GM21529 (cell line): ENCODE data around the gene MACC1.

Experiments
- ATAC-seq: cut with Tn5 transposase; IDR thresholded peaks from one replicate; pipeline ENCODE4 v1.9.1; 2021; ENCODE audit not compliant: unreplicated experiment

Gene MACC1

GRCh38 chr7:20229646-20230500 is 12.7 kb upstream of the MACC1 start:
- ATAC-seq = no peak

GRCh38 chr7:20229081-20229480 is 11.9 kb upstream of the MACC1 start:
- ATAC-seq = no peak

GRCh38 chr7:20228654-20229053 is 11.5 kb upstream of the MACC1 start:
- ATAC-seq = no peak

- ATAC-seq = no peak
Measured at GRCh38 chr7:20227291-20227795, 10.2 kb upstream of the MACC1 start.

- no peak for ATAC-seq
Measured at GRCh38 chr7:20226860-20227259, 9.7 kb upstream of the MACC1 start.

GRCh38 chr7:20225384-20225783 is 8.2 kb upstream of the MACC1 start:
- no peak for ATAC-seq

GRCh38 chr7:20224025-20224424 is 6.8 kb upstream of the MACC1 start:
- ATAC-seq = no peak

GRCh38 chr7:20223356-20223755 is 6.2 kb upstream of the MACC1 start:
- ATAC-seq = no peak

GRCh38 chr7:20222219-20222828 is 5.1 kb upstream of the MACC1 start:
- ATAC-seq = no peak

- ATAC-seq = peak; percentile 14
Measured at GRCh38 chr7:20220921-20221547, 3.9 kb upstream of the MACC1 start.

- ATAC-seq = no peak
Measured at GRCh38 chr7:20220293-20220761, 3.1 kb upstream of the MACC1 start.

GRCh38 chr7:20219446-20220292 is 2.5 kb upstream of the MACC1 start:
- peak; percentile 75 for ATAC-seq

GRCh38 chr7:20219062-20219445 is 1.9 kb upstream of the MACC1 start:
- no peak for ATAC-seq

GRCh38 chr7:20218279-20218678 is 1.1 kb upstream of the MACC1 start:
- ATAC-seq = no peak

GRCh38 chr7:20216406-20217036 is 663 bp downstream of the MACC1 start:
- no peak for ATAC-seq

GRCh38 chr7:20214921-20215669 is 2.1 kb downstream of the MACC1 start:
- ATAC-seq = no peak

GRCh38 chr7:20214132-20214531 is 3.1 kb downstream of the MACC1 start:
- no peak for ATAC-seq

GRCh38 chr7:20213378-20213777 is 3.8 kb downstream of the MACC1 start:
- ATAC-seq = no peak

- no peak for ATAC-seq
Measured at GRCh38 chr7:20211376-20211775, 5.8 kb downstream of the MACC1 start.
